Transverse colon (tissue), 3 donors: ENCODE data around the gene MAPKBP1.

Experiments used
- EP300 ChIP-seq: sonication (generic); formaldehyde crosslinking; IDR thresholded peaks from one replicate; pipeline ENCODE4 v1.6.1; 2017; ENCODE audit warnings: antibody characterized with exemption, low read depth
- POLR2A ChIP-seq: fragments of 450-650 bp; IDR thresholded peaks from one replicate; pipeline ENCODE4 v1.6.1; 2016; ENCODE audit warnings: antibody characterized with exemption, mild to moderate bottlenecking, moderate library complexity
- TF ChIP-seq, protein P1 (sequence below), 5 experiments: fragments of 200-600 bp in 3 of 5; fragments of 450-650 bp in 2 of 5; sonication (generic) in 3 of 5; IDR thresholded peaks; 1 replicate in 2 of 5; 2 replicates in 3 of 5; pipeline ENCODE4 v1.5.1; 2016 to 2017; ENCODE audit warnings: antibody characterized with exemption in 5 of 5, inconsistent platforms in 3 of 5, mild to moderate bottlenecking in 2 of 5, moderate library complexity in 1 of 5

DNA sequence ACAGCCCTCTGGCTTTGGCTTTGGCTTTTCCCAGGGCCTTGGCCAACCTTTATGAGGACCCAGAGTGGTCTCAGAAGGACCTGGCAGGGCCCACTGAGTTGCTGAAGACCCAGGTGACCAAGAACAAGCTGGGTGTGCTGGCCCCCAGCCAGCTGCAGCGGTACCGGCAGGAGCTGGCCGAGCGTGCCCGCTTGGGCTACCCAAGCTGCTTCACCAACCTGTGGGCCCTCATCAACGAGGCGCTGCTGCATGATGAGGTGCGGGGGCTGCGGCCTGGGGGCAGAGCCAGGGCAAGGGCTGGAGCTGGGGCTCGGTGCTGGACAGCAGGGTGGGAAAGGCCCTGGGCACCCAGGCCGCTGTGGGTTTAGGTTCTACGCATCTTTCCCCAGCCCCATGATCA is 70.5 kb downstream of the MAPKBP1 start:
- TF ChIP-seq, protein P1, sequence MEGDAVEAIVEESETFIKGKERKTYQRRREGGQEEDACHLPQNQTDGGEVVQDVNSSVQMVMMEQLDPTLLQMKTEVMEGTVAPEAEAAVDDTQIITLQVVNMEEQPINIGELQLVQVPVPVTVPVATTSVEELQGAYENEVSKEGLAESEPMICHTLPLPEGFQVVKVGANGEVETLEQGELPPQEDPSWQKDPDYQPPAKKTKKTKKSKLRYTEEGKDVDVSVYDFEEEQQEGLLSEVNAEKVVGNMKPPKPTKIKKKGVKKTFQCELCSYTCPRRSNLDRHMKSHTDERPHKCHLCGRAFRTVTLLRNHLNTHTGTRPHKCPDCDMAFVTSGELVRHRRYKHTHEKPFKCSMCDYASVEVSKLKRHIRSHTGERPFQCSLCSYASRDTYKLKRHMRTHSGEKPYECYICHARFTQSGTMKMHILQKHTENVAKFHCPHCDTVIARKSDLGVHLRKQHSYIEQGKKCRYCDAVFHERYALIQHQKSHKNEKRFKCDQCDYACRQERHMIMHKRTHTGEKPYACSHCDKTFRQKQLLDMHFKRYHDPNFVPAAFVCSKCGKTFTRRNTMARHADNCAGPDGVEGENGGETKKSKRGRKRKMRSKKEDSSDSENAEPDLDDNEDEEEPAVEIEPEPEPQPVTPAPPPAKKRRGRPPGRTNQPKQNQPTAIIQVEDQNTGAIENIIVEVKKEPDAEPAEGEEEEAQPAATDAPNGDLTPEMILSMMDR (IDR thresholded peaks at IDR 0.05): no peak
- TF ChIP-seq POLR2A (no peak), EP300 (no peak)
